GM12878 (cell line): ENCODE measurements around the gene ESPNL. TPM values are rescaled to one million over a fixed set of nuclear protein-coding genes. Genes with fewer than 3 reads are reported as not detected.

Experiments
- ATAC-seq: fragments of 200-7000 bp; cut with Tn5 transposase; 3 replicates; pipeline ENCODE4 v1.9.1; 2020; ENCODE audit warnings: mild to moderate bottlenecking, moderate library complexity
- BruUV-seq: library from RNA; stranded (reverse); fragments of 400-500 nt; replicated peaks from 2 replicates; lab custom pipeline; 2021; lab: Mats Ljungman, UMichigan
- CTCF ChIA-PET: fragments of 300-600 bp; sonication (Branson Sonifier 250); formaldehyde crosslinking; extraction: SDS; loops from one replicate; lab custom pipeline; 2021; ENCODE audit warnings: inconsistent platforms; lab: Yijun Ruan, JAX
- POLR2A ChIA-PET: fragments of 350-600 bp; formaldehyde crosslinking; extraction: SDS; loops from one replicate; lab custom pipeline; 2021; ENCODE audit warnings: inconsistent platforms; lab: Charles Lee
- RAD21 ChIA-PET: fragments of 300-600 bp; sonication (Branson Sonifier 250); formaldehyde crosslinking; loops from one replicate; lab custom pipeline; 2023; ENCODE audit warnings: antibody characterized with exemption; ENCODE audit not compliant: unreplicated experiment; lab: Charles Lee
- SMC1A ChIA-PET: fragments of 300-600 bp; sonication (Branson Sonifier 250); formaldehyde crosslinking; loops from one replicate; lab custom pipeline; 2023; ENCODE audit not compliant: unreplicated experiment, uncharacterized antibody; lab: Charles Lee
- DNase-seq: peaks from one replicate; pipeline ENCODE4 v3.0.0-alpha.2; 2011; ENCODE audit warnings: low read depth, low spot score
- FAIRE-seq: peaks from 3 replicates; lab custom pipeline; 2011; peaks lifted over from hg19 to GRCh38; lab: Jason Lieb, UNC
- H2AFZ ChIP-seq: 2 replicates; pipeline ENCODE4 v1.6.0; 2011; ENCODE audit warnings: low read depth, low read length, control low read depth; ENCODE audit not compliant: control insufficient read depth
- H3K27ac ChIP-seq: 2 replicates; pipeline ENCODE4 v1.5.1; 2011; ENCODE audit warnings: control low read depth; ENCODE audit not compliant: control insufficient read depth, insufficient read depth
- H3K27me3 ChIP-seq, 2 experiments: replicated peaks in 1 of 2; 2 replicates each; pipeline versions ENCODE4 v1.6.0 to v1.6.1; 2011; ENCODE audit warnings: low read length in 1 of 2; ENCODE audit not compliant: control insufficient read depth in 2 of 2, insufficient read depth in 2 of 2
- H3K36me3 ChIP-seq, 2 experiments: 2 replicates each; pipeline ENCODE4 v1.5.1; 2011; ENCODE audit warnings: low read length in 1 of 2; ENCODE audit not compliant: control insufficient read depth in 2 of 2, insufficient read depth in 2 of 2
- H3K4me1 ChIP-seq: 2 replicates; pipeline ENCODE4 v1.6.1; 2011; ENCODE audit warnings: mild to moderate bottlenecking, low read length, moderate library complexity, mixed read lengths; ENCODE audit not compliant: control insufficient read depth, insufficient read depth
- H3K4me2 ChIP-seq: 2 replicates; pipeline ENCODE4 v1.6.0; 2011; ENCODE audit warnings: control low read depth; ENCODE audit not compliant: control insufficient read depth, insufficient read depth
- H3K4me3 ChIP-seq: fragments of 200-600 bp; sonication (generic); 2 replicates; pipeline ENCODE4 v1.5.1; 2016
- H3K79me2 ChIP-seq: 2 replicates; pipeline ENCODE4 v1.6.0; 2011; ENCODE audit warnings: low read length; ENCODE audit not compliant: control insufficient read depth, insufficient read depth
- H3K9ac ChIP-seq: 2 replicates; pipeline ENCODE4 v1.8.0; 2011; ENCODE audit warnings: low read length, control low read depth, mixed read lengths; ENCODE audit not compliant: control insufficient read depth, insufficient read depth
- H3K9me3 ChIP-seq: replicated peaks from 3 replicates; pipeline ENCODE4 v1.5.1; 2011; ENCODE audit warnings: mild to moderate bottlenecking, low read length; ENCODE audit not compliant: control insufficient read depth, insufficient read depth
- H4K20me1 ChIP-seq: 2 replicates; pipeline ENCODE4 v1.6.0; 2011; ENCODE audit not compliant: control insufficient read depth, insufficient read depth
- E2F4 ChIP-seq: IDR thresholded peaks from 2 replicates; pipeline ENCODE4 v1.6.1; 2012; ENCODE audit warnings: low read depth, low read length, improper control_type of control experiment
- HDAC6 ChIP-seq: fragments of 200-600 bp; sonication (generic); IDR thresholded peaks from one replicate; pipeline ENCODE4 v1.8.0; 2017; ENCODE audit warnings: antibody characterized with exemption; ENCODE audit not compliant: unreplicated experiment
- SKIL ChIP-seq: fragments of 450-650 bp; IDR thresholded peaks from 2 replicates; pipeline ENCODE4 v1.6.1; 2017; ENCODE audit warnings: mild to moderate bottlenecking, low read depth, inconsistent platforms; ENCODE audit not compliant: poor library complexity, severe bottlenecking
- WGBS: methylation state at CpG from one replicate; pipeline ENCODE4 v1.1.6; 2016; ENCODE audit warnings: low lambda C conversion rate; ENCODE audit not compliant: insufficient replicate concordance, insufficient coverage; ENCODE audit errors: missing lambda C conversion rate; 5-methylcytosine and 5-hydroxymethylcytosine counted together
- in situ Hi-C: fragments of 300-500 bp; cut with MboI; formaldehyde crosslinking; loops from 9 replicates; pipeline ENCODE4 v1.14.3; 2018; ENCODE audit warnings: mixed read lengths
- intact Hi-C: fragments of 100-400 bp; cut with micrococcal nuclease; formaldehyde crosslinking; loops from one replicate; pipeline ENCODE4 v1.14.2; 2022; ENCODE audit not compliant: unreplicated experiment
- polyA plus RNA-seq, 11 experiments: library from polyadenylated mRNA; depleted of rRNA in 4 of 11; unstranded in 6 of 11; stranded (reverse) in 5 of 11; fragments of >200 nt; fragmentation: Nextera tagmentation in 4 of 11; fragmentation: Illumina TruSeq in 1 of 11; extraction: Ambion mirVana in 4 of 11; extraction: Trizol in 1 of 11; gene quantifications; 1 replicate in 1 of 11; 2 replicates in 10 of 11; pipeline versions ENCODE4 v1.2.1 to v1.2.3, GENCODE V29; 2011 to 2016; ENCODE audit warnings: inconsistent platforms in 2 of 11, missing spikeins in 2 of 11, low read depth in 1 of 11
- total RNA-seq, 4 experiments: library from RNA; depleted of rRNA in 3 of 4; stranded (reverse); fragments of >200 nt in 3 of 4; fragmentation: Illumina TruSeq in 1 of 4; extraction: Trizol in 1 of 4; gene quantifications; 2 replicates each; pipeline versions ENCODE4 v1.2.1 to v1.2.3, GENCODE V29; 2013 to 2021

The ESPNL gene
- total and polyA plus RNA-seq, 10 of the 15 experiments (the other 5 are each of a cell fraction or from before 2014, with no cell fraction given), result 0.05 to 0.94 (median 0.36) TPM; not detected in 3

GRCh38 chr2:238162846-238163441, 62.8 kb downstream of the ESPNL start:
- ChIA-PET SMC1A (no interaction called here), POLR2A (no interaction called here), CTCF (interaction anchor here (1.0 kb wide), 1 partner anchor 100 kb away, joined by 3 read pairs; no protein-coding TSS in a partner anchor), RAD21 (interaction anchor here (1.4 kb wide), 1 partner anchor 100 kb away, joined by 4 read pairs; no protein-coding TSS in a partner anchor)
- Histone ChIP-seq H4K20me1 (no peaks in the 10 kb centered on the region), H3K36me3 (peaks cover 0 to 2% of the 10 kb centered on the region in 2 experiments; a peak in 2 of 4 replicates), H3K4me1 (peaks cover 6% of the 10 kb centered on the region; the same call in 1 of the 2 replicates), H3K79me2 (no peaks in the 10 kb centered on the region), H3K9ac (no peak overlapping the region), H2AFZ (no peak overlapping the region), H3K4me2 (no peak overlapping the region), H3K27ac (no peak overlapping the region), H3K9me3 (no peaks in the 10 kb centered on the region), H3K4me3 (no peak overlapping the region), H3K27me3 (peaks cover 3 to 12% of the 10 kb centered on the region in 2 experiments; a peak in 3 of 4 replicates)
- intact Hi-C loops, result no loop called here
- ATAC-seq (no peak), FAIRE-seq (no peak), DNase-seq (no peak)
- no peak for TF ChIP-seq E2F4
- in situ Hi-C loops, result no loop called here
- BruUV-seq, result no TSS peak
- 53% methylated on average over 15 of the region's 15 CpGs for WGBS

DNA sequence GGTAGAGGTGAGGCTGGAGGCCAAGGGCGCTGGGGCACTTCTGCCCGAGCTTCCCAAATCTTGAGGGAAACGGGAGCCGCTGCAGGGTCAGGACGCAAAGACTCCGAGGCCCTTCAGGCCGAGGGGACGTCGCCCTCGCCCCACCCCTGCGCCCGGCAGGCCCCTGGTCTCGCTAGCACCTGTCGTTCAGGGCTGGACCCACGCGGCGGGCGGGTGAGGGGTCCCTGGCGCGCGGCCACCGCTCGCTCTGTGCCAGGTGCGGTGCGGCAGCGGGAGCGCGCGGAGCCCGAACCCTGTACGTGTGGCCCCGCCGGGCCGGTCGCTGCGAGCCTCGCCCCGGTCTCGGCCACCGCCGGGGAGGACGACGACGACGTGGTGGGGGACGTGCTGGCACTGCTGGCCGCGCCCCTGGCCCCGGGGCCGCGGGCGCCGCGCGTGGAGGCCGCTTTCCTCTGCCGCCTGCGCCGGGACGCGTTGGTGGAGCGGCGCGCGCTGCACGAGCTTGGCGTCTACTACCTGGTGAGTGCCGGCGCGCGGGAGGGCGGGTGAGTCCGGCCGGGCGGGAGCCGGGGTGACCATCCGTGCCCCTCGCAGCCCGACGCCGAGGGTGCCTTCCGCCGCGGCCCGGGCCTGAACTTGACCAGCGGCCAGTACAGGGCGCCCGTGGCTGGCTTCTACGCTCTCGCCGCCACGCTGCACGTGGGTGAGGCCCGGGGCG, 63.5 kb downstream of the ESPNL start:
- BruUV-seq, result no TSS peak
- FAIRE-seq (no peak), ATAC-seq (no peak), DNase-seq (no peak)
- Histone ChIP-seq H4K20me1 (no peaks in the 10 kb centered on the region), H3K27ac (no peak overlapping the region), H2AFZ (no peak overlapping the region), H3K4me2 (no peak overlapping the region), H3K9ac (no peak overlapping the region), H3K27me3 (peaks cover 3 to 12% of the 10 kb centered on the region in 2 experiments; a peak in 3 of 4 replicates), H3K4me3 (no peak overlapping the region), H3K4me1 (peaks cover 6% of the 10 kb centered on the region; the same call in 1 of the 2 replicates), H3K9me3 (no peaks in the 10 kb centered on the region), H3K36me3 (peaks cover 0 to 2% of the 10 kb centered on the region in 2 experiments; a peak in 3 of 4 replicates), H3K79me2 (no peaks in the 10 kb centered on the region)
- ChIA-PET RAD21 (interaction anchor here (1.4 kb wide), 1 partner anchor 100 kb away, joined by 4 read pairs; no protein-coding TSS in a partner anchor), SMC1A (no interaction called here), CTCF (no interaction called here), POLR2A (no interaction called here)
- TF ChIP-seq HDAC6 (peak; percentile 78), SKIL (no peak)
- 38% methylated on average over 50 of the region's 95 CpGs for WGBS
- intact Hi-C loops, result no loop called here
- in situ Hi-C loops, result no loop called here
